ENCODE results near the gene CCL17. TPM values are rescaled to one million over a fixed set of nuclear protein-coding genes. Genes with fewer than 3 reads are reported as not detected.
"Not testable (repeated sequence)": the region's sequence is repeated elsewhere in the genome, so short reads cannot be mapped to it uniquely, and the experiment has no call there.

The CCL17 gene
- total RNA-seq, 2 donors from 2014 or later: 1.3 to 7.4 TPM

DNA sequence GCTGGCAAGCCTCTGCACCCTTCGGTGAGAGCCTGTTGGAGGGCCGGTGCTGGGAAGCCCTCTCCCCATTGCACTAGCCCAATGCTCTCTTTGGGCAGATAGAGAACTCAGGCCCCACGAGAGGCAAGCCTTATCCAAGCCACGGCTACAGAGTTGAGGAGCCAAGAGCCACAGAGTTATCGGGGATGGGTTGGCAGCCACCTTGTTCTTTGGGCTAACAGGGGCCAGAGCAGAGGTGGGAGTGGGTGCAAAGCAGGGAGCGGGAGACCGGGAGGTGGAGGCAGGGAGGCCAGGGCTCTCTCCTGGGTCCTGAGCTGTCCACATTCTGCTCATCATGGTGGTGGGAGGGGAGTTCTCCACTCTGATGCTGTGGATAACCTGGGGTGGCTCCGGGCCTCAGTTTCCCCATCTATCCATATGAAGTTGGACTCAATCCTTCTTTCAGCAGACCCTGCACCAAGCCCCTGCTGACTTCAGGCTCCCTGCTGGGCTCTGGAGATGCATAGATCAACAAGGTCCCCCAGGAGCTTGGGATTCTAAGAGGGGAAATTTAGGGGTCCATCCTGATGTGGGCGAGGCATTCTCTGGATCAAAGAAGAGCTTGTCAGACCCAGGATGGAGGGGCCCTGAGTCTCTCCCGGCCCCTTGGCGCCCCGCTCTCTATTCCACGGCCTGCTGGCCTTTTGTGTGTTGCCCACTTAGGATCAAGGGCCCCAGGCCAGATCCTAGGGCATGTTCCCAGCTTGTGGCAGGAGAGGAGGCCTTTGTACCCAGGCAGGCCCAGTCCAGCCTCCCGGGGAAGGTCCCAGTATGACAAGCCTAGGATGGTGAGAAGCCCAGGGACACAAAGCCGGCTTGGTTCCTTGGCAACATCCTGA lies 32.8 kb upstream of the CCL17 start:
- H3K27ac Mint-ChIP-seq: no peak overlapping the region

DNA sequence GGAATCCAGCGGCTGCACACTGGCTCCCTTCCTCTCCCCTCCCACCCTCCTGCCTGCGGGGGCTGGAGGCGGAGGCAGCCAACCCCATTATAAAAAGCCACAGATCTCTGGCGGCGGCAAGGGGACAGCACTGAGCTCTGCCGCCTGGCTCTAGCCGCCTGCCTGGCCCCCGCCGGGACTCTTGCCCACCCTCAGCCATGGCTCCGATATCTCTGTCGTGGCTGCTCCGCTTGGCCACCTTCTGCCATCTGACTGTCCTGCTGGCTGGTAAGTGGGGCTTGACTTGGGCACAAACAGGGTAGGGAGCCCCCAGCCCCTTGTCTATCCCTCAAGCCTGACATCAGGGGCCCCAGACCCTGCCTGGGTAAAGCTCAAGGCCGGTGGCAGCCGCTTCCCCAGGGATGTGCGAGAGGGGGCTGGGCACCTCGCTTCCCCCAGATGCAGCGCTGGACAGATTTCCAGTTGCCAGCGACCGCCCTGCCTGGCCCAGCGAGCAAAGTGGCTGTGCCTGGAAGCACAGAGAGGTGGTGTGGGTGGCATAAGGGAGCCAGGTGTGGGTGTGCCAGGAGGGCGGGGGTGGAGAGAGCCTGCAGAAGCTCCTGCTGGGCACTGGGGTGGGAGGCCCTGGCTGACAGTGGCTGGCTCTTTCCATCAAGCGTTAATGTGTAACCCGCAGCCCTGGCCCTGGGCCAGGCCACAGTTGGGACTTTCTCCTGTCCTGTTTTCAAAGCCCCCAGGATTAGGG lies 32.0 kb upstream of the CCL17 start, which contains the start of gene CX3CL1:
Gene CX3CL1 (plus strand): TSS at position 119 of the 745 bp plus-strand sequence. CDS start 79 bp downstream, at position 198.
- Mint-ChIP-seq H3K9me3 (peaks cover 0 to 2% of the 10 kb centered on the region in 2 donors), H3K4me3 (no peak within 1 kb of the TSS), H3K4me1 (ENCODE audit: low read depth) (peaks cover 17% of the 10 kb centered on the region), H3K27me3 (ENCODE audit: low read depth) (peaks cover 11% of the 10 kb centered on the region), H3K27ac (no peak within 1 kb of the TSS), H3K36me3 (ENCODE audit: insufficient read depth in 2 of 2) (no peaks in the 10 kb centered on the region)
- ATAC-seq (replicated peaks in 1 of 2) (no peak), DNase-seq (no peak)

More for the DNA sequence above, 32.8 kb upstream of the CCL17 start:
- Mint-ChIP-seq H3K4me3 (no peak overlapping the region), H3K4me1 (ENCODE audit: low read depth) (peaks cover 9% of the 10 kb centered on the region), H3K36me3 (ENCODE audit: insufficient read depth in 2 of 2) (no peaks in the 10 kb centered on the region), H3K27me3 (ENCODE audit: low read depth) (peaks cover 18% of the 10 kb centered on the region), H3K9me3 (peaks cover 0 to 2% of the 10 kb centered on the region in 2 donors)
- ATAC-seq (replicated peaks in 1 of 2) (no peak), DNase-seq (no peak)

GRCh38 chr16:57373117-57373947 lies 31.2 kb upstream of the CCL17 start:
- Mint-ChIP-seq H3K27me3 (ENCODE audit: low read depth) (peaks cover 11% of the 10 kb centered on the region), H3K4me3 (no peak overlapping the region), H3K27ac (no peak overlapping the region), H3K4me1 (ENCODE audit: low read depth) (peaks cover 25% of the 10 kb centered on the region), H3K36me3 (ENCODE audit: insufficient read depth in 2 of 2) (no peaks in the 10 kb centered on the region), H3K9me3 (peaks cover 0 to 2% of the 10 kb centered on the region in 2 donors)
- ATAC-seq (replicated peaks in 1 of 2) (no peak), DNase-seq (no peak)

- H3K36me3 Mint-ChIP-seq (ENCODE audit: insufficient read depth in 2 of 2): no peaks in the 10 kb centered on the region
- peaks cover 0 to 2% of the 10 kb centered on the region in 2 donors for H3K9me3 Mint-ChIP-seq
- H3K27me3 Mint-ChIP-seq (ENCODE audit: low read depth): peaks cover 11% of the 10 kb centered on the region
- no peak overlapping the region for H3K27ac Mint-ChIP-seq
- ATAC-seq (replicated peaks in 1 of 2) (no peak), DNase-seq (peak in 1 of 2 donors; percentile 18)
- H3K4me1 Mint-ChIP-seq (ENCODE audit: low read depth): peaks cover 29% of the 10 kb centered on the region
- H3K4me3 Mint-ChIP-seq: no peak overlapping the region
Observed at GRCh38 chr16:57374067-57374534, 30.5 kb upstream of the CCL17 start.

DNA sequence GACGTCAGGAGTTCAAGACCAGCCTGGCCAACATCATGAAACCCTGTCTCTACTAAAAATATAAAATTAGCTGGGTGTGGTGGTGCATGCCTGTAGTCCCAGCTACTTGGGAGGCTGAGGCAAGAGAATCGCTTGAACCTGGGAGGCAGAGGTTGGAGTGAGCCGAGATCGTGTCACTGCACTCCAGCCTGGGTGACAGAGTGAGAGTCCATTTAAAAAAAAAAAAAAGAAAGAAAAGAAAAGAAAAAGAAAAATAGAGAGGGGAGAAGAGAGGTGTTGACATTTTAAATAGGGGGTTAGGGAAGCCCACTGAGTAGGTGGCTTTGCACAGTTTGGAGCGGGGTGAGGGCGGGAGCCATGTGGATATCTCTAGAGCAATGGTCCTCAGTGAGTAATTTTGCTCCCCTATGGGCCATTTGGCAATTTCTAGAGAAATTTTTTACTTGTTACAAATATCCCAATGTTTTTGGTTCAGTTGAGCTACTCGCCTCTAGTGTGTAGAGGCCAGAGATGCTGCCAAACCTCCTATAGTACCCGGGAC lies 29.6 kb upstream of the CCL17 start:
- H3K27me3 Mint-ChIP-seq (ENCODE audit: low read depth): peaks cover 11% of the 10 kb centered on the region
- not testable (repeated sequence) for ATAC-seq (replicated peaks in 1 of 2); H3K4me3 Mint-ChIP-seq; H3K36me3 Mint-ChIP-seq (ENCODE audit: insufficient read depth in 2 of 2); H3K9me3 Mint-ChIP-seq; DNase-seq; H3K27ac Mint-ChIP-seq
- H3K4me1 Mint-ChIP-seq (ENCODE audit: low read depth): peaks cover 29% of the 10 kb centered on the region

DNA sequence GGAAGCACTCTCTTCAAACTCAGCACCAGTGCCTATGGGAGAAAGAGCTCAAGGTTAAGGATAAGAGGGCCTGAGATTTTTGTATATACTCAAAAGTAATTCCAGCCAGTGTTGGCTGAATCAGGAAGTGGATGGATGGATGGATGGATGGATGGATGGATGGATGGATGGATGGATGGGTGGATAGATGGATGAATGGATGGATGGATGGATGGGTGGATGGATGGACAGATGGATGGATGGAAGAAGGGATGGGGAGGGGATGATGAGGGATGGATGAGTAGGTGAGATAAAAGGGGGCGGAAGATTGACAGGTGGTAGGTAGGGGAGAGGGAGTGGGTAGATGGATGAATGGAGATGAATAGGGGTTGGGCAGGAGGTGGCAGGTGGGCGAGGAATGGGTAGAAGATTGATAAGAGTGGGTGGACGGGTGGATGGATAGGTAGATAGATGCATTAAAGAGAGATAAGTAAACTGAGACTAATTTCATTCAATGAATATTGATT lies 28.2 kb upstream of the CCL17 start:
- peak overlapping the region in 1 of 2 donors; percentile 36 for H3K4me3 Mint-ChIP-seq
- H3K9me3 Mint-ChIP-seq: peaks cover 0 to 2% of the 10 kb centered on the region in 2 donors
- no peaks in the 10 kb centered on the region for H3K36me3 Mint-ChIP-seq (ENCODE audit: insufficient read depth in 2 of 2)
- ATAC-seq (replicated peaks in 1 of 2) (no peak), DNase-seq (no peak)
- peak overlapping the region; percentile 15 for H3K27ac Mint-ChIP-seq
- H3K27me3 Mint-ChIP-seq (ENCODE audit: low read depth): peaks cover 11% of the 10 kb centered on the region
- H3K4me1 Mint-ChIP-seq (ENCODE audit: low read depth): peaks cover 37% of the 10 kb centered on the region

GRCh38 chr16:57377080-57377841 lies 27.3 kb upstream of the CCL17 start:
- Mint-ChIP-seq H3K27me3 (ENCODE audit: low read depth) (peaks cover 11% of the 10 kb centered on the region), H3K4me1 (ENCODE audit: low read depth) (peaks cover 42% of the 10 kb centered on the region), H3K9me3 (peaks cover 0 to 2% of the 10 kb centered on the region in 2 donors), H3K4me3 (peak overlapping the region; percentile 26 to 60), H3K36me3 (ENCODE audit: insufficient read depth in 2 of 2) (no peaks in the 10 kb centered on the region), H3K27ac (no peak overlapping the region)
- peak; percentile 95 for ATAC-seq (replicated peaks in 1 of 2)
- DNase-seq: peak; percentile 72 to 85

DNA sequence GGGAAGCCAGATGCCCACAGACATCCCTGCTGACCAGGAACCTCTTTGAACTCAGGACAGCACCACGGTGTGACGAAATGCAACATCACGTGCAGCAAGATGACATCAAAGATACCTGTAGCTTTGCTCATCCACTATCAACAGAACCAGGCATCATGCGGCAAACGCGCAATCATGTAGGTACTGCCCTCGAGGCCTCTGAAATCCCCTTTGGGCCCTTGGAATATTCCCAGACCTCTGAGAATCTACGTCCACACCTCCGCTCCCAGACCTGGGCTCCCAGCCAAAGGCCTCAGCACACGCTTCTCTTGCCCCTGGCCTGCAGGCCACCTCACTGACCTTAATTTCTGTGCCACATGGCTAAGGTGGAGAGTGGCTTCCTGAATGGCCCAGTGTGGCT lies 25.0 kb upstream of the CCL17 start:
- Mint-ChIP-seq H3K27me3 (ENCODE audit: low read depth) (peaks cover 15% of the 10 kb centered on the region), H3K27ac (no peak overlapping the region), H3K4me3 (no peak overlapping the region), H3K9me3 (peaks cover 0 to 2% of the 10 kb centered on the region in 2 donors), H3K36me3 (ENCODE audit: insufficient read depth in 2 of 2) (no peaks in the 10 kb centered on the region), H3K4me1 (ENCODE audit: low read depth) (peaks cover 42% of the 10 kb centered on the region)
- no peak for DNase-seq
- ATAC-seq (replicated peaks in 1 of 2): no peak

GRCh38 chr16:57380671-57381462 lies 23.7 kb upstream of the CCL17 start:
- Mint-ChIP-seq H3K27ac (no peak overlapping the region), H3K36me3 (ENCODE audit: insufficient read depth in 2 of 2) (no peaks in the 10 kb centered on the region), H3K4me3 (no peak overlapping the region), H3K27me3 (ENCODE audit: low read depth) (peaks cover 14% of the 10 kb centered on the region), H3K9me3 (peaks cover 0 to 2% of the 10 kb centered on the region in 2 donors), H3K4me1 (ENCODE audit: low read depth) (peaks cover 41% of the 10 kb centered on the region)
- ATAC-seq (replicated peaks in 1 of 2) (no peak), DNase-seq (no peak)

- H3K27ac Mint-ChIP-seq: no peak overlapping the region
- no peak overlapping the region for H3K4me3 Mint-ChIP-seq
Observed at GRCh38 chr16:57381791-57382534, 22.6 kb upstream of the CCL17 start.

More at GRCh38 chr16:57381791-57382534, 22.6 kb upstream of the CCL17 start:
- Mint-ChIP-seq H3K9me3 (no peaks in the 10 kb centered on the region), H3K4me1 (ENCODE audit: low read depth) (peaks cover 30% of the 10 kb centered on the region), H3K36me3 (ENCODE audit: insufficient read depth in 2 of 2) (no peaks in the 10 kb centered on the region), H3K27me3 (ENCODE audit: low read depth) (peaks cover 6% of the 10 kb centered on the region)
- DNase-seq: no peak
- ATAC-seq (replicated peaks in 1 of 2): no peak

Measured in activated T-cell treated with anti-CD3 and anti-CD28 coated beads, Interleukin-2, amount 50 U/mL, for 72 hours (primary cell).